ENCODE data around the gene CCDC85B.

The CCDC85B gene

DNA sequence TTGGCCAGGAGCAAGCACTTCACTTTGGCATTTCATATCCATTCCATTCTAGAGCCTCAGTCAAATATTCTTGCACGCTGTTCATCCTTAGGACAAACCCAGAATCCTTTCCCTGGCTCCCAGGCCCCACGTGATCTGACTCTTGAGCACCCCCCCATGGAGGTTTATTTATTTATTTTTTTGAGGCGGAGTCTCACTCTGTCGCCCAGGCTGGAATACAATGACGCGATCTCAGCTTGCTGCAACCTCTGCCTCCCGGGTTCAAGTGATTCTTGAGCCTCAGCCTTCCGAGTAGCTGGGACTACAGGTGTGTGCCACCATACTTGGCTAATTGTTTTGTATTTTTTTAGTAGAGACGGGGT is 42.1 kb downstream of the CCDC85B start:
- DNase-seq (ENCODE audit: low read depth, low spot score): no peak

DNA sequence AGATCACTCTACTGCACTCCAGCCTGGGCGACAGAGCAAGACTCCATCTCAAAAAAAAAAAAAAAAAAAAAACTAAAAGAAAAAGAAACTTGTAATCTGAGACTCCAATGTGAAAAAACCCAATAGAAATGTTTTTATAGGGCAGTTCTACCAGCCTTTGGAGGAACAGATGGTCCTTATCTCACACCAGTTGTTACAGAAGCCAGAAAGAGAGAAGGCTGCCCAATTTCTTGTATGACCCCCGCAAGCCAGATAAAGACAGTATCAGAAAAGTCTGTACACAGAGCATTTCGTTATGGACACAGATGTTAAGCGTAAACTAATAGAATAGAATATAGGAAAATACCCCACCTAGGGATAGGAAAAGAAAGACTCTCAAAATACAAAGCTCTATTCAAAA is 43.5 kb downstream of the CCDC85B start:
- DNase-seq (ENCODE audit: low read depth, low spot score): no peak

DNA sequence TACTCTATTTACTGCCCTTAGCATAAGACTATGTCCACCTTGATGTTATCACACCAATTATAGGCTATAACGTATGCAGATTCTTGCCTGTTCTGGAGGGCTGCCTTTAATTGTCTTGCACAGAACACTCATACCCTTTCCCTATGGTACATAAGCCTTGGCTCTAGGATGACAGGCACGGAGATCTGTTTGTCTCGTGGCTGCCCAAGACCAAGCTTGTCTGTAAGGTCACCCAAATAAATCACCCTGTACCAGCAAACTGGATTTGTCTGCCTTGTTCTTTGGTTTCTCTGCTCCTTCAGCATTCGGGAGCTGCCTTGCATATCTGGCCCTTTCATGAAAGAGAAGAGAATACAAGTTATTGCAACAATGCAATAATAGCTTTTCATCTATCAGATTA is 47.3 kb downstream of the CCDC85B start:
- DNase-seq (ENCODE audit: low read depth, low spot score): no peak

Data from smooth muscle cell of the brain vasculature (primary cell).